Measurements from ENCODE around the gene MC1R.
"Not testable (repeated sequence)": the region's sequence is repeated elsewhere in the genome, so short reads cannot be mapped to it uniquely, and the experiment has no call there.

DNA sequence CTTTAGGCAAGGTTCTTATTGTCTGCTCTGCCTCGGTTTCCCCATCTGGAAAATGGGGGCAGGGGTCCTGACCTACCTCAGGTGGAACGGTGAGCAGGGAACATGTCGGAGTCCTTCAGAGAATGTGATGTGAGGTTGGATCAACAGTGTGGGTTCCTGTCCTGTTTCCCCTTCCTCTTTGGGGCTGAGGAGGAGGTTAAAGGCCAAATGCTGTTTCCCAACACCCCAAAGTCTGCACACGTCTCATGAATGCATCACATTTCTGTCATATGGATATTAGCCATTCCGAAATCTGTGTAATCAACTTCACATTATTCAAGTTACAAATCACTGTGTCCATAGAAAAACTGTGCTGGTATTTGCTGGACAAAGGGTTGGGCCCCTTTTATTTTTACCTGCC lies 48.8 kb downstream of the MC1R start:
- TF ChIP-seq POLR2AphosphoS5 (IDR thresholded peaks at IDR 0.05; ENCODE audit: low read depth, low read length); POLR2A (IDR thresholded peaks at IDR 0.05; ENCODE audit: low read depth, low read length); TAF1 (IDR thresholded peaks at IDR 0.05; ENCODE audit: low read depth, low read length); PAX5 (IDR thresholded peaks at IDR 0.05; ENCODE audit: insufficient read depth, low read length, severe bottlenecking): not testable (repeated sequence)

Data from GM12891 (cell line).